OCI-LY3 (cell line): ENCODE data around the gene DCPS.
"Not testable (repeated sequence)": the region's sequence is repeated elsewhere in the genome, so short reads cannot be mapped to it uniquely, and the experiment has no call there.

ENCODE experiments used
- CTCF ChIP-seq: fragments of 200-600, 300-600 bp; sonication (generic); IDR thresholded peaks from 2 replicates; pipeline ENCODE4 v1.5.1; 2014; ENCODE audit warnings: antibody characterized with exemption, low read length, low read depth
- EZH2phosphoT487 ChIP-seq: fragments of 200-600 bp; shearing (Covaris generic); IDR thresholded peaks from 2 replicates; pipeline ENCODE4 v1.6.1; 2018; ENCODE audit warnings: antibody characterized with exemption, mixed run types, low read depth

DNA sequence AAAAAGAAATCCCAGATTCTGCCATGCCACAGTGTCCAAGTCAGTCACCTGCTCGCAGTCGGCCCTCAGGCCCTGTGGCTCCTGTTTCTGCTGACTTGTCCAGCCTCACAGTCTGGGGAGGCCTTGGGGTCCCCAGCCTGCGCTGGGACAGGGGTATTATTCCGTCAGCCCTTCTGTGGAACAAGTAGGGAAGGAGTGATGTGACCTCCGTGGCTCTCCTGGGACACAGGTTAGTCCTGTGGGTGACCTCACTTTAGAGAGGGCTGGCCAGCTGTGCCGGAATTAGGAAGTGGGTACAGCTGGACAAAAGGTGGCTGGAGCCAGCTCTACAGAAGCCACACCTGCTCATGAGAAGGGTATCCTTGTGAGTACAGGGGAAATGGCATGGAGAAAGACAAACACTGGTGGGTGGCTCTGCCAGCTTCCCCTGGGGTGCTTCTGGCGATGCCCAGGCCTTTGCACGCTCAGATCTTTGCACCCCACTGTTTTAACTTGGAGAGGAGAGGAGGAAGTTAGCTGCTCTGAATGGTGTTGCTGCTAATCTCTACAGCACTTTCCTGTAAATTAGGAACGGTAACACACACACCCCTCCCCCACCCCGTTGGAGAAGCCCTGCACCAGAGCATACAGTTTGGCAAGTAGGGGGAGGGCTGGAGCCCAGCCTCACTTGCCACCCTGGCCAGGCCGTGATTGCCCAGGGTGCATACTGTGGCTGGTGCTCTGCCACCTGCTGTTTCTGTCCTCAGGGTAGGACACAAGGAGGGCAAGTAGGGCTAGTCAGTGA, 64.7 kb downstream of the DCPS start:
- TF ChIP-seq CTCF: 0 out of 2 replicates have a peak, but pooled peaks have one; percentile 4
- not testable (repeated sequence) for TF ChIP-seq EZH2phosphoT487
